ENCODE results near the gene OTOG.
A peak's percentile ranks its signal among the peaks of the same experiment; 100 is the strongest.

OTOG gene

GRCh38 chr11:17547051-17547577, at the start of gene OTOG:
TSS of gene OTOG (plus strand) at chr11:17547259. CDS start at chr11:17547373, 114 bp downstream.
- DNase-seq, result peak in 1 of 2 experiments; percentile 45

GRCh38 chr11:17498058-17498457, 49.0 kb upstream of the OTOG start:
- no peak for DNase-seq

GRCh38 chr11:17498475-17498874, 48.6 kb upstream of the OTOG start:
- peak in 1 of 2 experiments; percentile 14 for DNase-seq

- DNase-seq, result no peak
These were observed 46.4 kb upstream of the OTOG start for GRCh38 chr11:17500673-17501072.

- no peak for DNase-seq
These were observed 44.4 kb upstream of the OTOG start for GRCh38 chr11:17502630-17503029.

- DNase-seq, result peak; percentile 45 to 81
These were observed 42.5 kb upstream of the OTOG start for GRCh38 chr11:17504330-17505107.

GRCh38 chr11:17505146-17505545, 41.9 kb upstream of the OTOG start:
- no peak for DNase-seq

- no peak for DNase-seq
These were observed 40.7 kb upstream of the OTOG start for GRCh38 chr11:17506314-17506713.

- DNase-seq, result no peak
These were observed 40.1 kb upstream of the OTOG start for GRCh38 chr11:17506942-17507341.

GRCh38 chr11:17507773-17508172, 39.3 kb upstream of the OTOG start:
- DNase-seq, result no peak

GRCh38 chr11:17508306-17508705, 38.8 kb upstream of the OTOG start:
- no peak for DNase-seq

- DNase-seq, result no peak
These were observed 38.3 kb upstream of the OTOG start for GRCh38 chr11:17508791-17509190.

GRCh38 chr11:17510507-17511206, 36.4 kb upstream of the OTOG start:
- no peak for DNase-seq

- no peak for DNase-seq
These were observed 35.5 kb upstream of the OTOG start for GRCh38 chr11:17511571-17511970.

GRCh38 chr11:17512101-17512500, 35.0 kb upstream of the OTOG start:
- DNase-seq, result no peak

GRCh38 chr11:17513853-17514252, 33.2 kb upstream of the OTOG start:
- no peak for DNase-seq

GRCh38 chr11:17514476-17514875, 32.6 kb upstream of the OTOG start:
- DNase-seq, result no peak

- DNase-seq, result no peak
These were observed 31.4 kb upstream of the OTOG start for GRCh38 chr11:17515443-17516176.

GRCh38 chr11:17516551-17517150, 30.4 kb upstream of the OTOG start:
- DNase-seq, result no peak

- no peak for DNase-seq
These were observed 29.9 kb upstream of the OTOG start for GRCh38 chr11:17517186-17517585.

- no peak for DNase-seq
These were observed 28.7 kb upstream of the OTOG start for GRCh38 chr11:17518366-17518765.

- no peak for DNase-seq
These were observed 27.8 kb upstream of the OTOG start for GRCh38 chr11:17519061-17519885.

Measured in NCI-H446 (cell line).